ENCODE data around the gene ANKRD22.

- TF ChIP-seq POLR2A (IDR thresholded peaks at IDR 0.05; ENCODE audit: low read length) (no peak), GATA1 (IDR thresholded peaks at IDR 0.05; ENCODE audit: low read depth, low read length) (no peak)
These were observed 683 bp upstream of the ANKRD22 start for GRCh38 chr10:88852327-88852726.

Measured in erythroblast (primary cell).